SKM-1 (cell line): ENCODE results near the gene MRPL28.
A peak's percentile ranks its signal among the peaks of the same experiment; 100 is the strongest.
"Not testable (repeated sequence)": the region's sequence is repeated elsewhere in the genome, so short reads cannot be mapped to it uniquely, and the experiment has no call there.

ENCODE experiments used
- DNase-seq: peaks from one replicate; lab custom pipeline; 2025; ENCODE audit not compliant: unreplicated experiment; lab: John Stamatoyannopoulos, UW

The MRPL28 gene

GRCh38 chr16:341095-341973, 29.0 kb downstream of the MRPL28 start:
- DNase-seq: not testable (repeated sequence)

- DNase-seq: no peak
These were observed 29.8 kb downstream of the MRPL28 start for GRCh38 chr16:340370-341091.

GRCh38 chr16:339680-340079, 30.7 kb downstream of the MRPL28 start:
- peak; percentile 59 for DNase-seq

- no peak for DNase-seq
These were observed 32.3 kb downstream of the MRPL28 start for GRCh38 chr16:337975-338575.

- no peak for DNase-seq
These were observed 32.9 kb downstream of the MRPL28 start for GRCh38 chr16:337437-337836.

- DNase-seq: no peak
These were observed 34.1 kb downstream of the MRPL28 start for GRCh38 chr16:336269-336668.

- DNase-seq: not testable (repeated sequence)
These were observed 35.3 kb downstream of the MRPL28 start for GRCh38 chr16:334861-335632.

- DNase-seq: not testable (repeated sequence)
These were observed 36.0 kb downstream of the MRPL28 start for GRCh38 chr16:334164-334832.

- DNase-seq: no peak
These were observed 36.8 kb downstream of the MRPL28 start for GRCh38 chr16:333406-334094.

- not testable (repeated sequence) for DNase-seq
These were observed 39.0 kb downstream of the MRPL28 start for GRCh38 chr16:331181-331814.

GRCh38 chr16:330741-331140, 39.6 kb downstream of the MRPL28 start:
- no peak for DNase-seq

- DNase-seq: no peak
These were observed 44.8 kb downstream of the MRPL28 start for GRCh38 chr16:325375-326145.

- DNase-seq: no peak
These were observed 45.6 kb downstream of the MRPL28 start for GRCh38 chr16:324451-325334.

GRCh38 chr16:324201-324450, 46.2 kb downstream of the MRPL28 start:
- no peak for DNase-seq

- no peak for DNase-seq
These were observed 47.7 kb downstream of the MRPL28 start for GRCh38 chr16:322476-323143.

GRCh38 chr16:321532-321931, 48.8 kb downstream of the MRPL28 start:
- DNase-seq: no peak

- no peak for DNase-seq
These were observed 50.1 kb downstream of the MRPL28 start for GRCh38 chr16:320206-320605.
